ENCODE measurements around the gene ACTA2. TPM values are rescaled to one million over a fixed set of nuclear protein-coding genes. Genes with fewer than 3 reads are reported as not detected.
A peak's percentile ranks its signal among the peaks of the same experiment; 100 is the strongest.

The ACTA2 gene
- total RNA-seq, 1 donor from 2014 or later, result 2.4 TPM

GRCh38 chr10:88974012-88974411 lies 21.4 kb upstream of the ACTA2 start:
- Mint-ChIP-seq H3K27ac (no peak overlapping the region), H3K4me1 (peaks cover 15% of the 10 kb centered on the region), H3K9me3 (no peaks in the 10 kb centered on the region), H3K27me3 (no peaks in the 10 kb centered on the region), H3K36me3 (ENCODE audit: low read depth) (peaks cover 2% of the 10 kb centered on the region), H3K4me3 (peak overlapping the region; percentile 92)
- ChIA-PET CTCF (interaction anchor here (1.0 kb wide), 1 partner anchor 41 kb away, joined by 3 read pairs; no protein-coding TSS in a partner anchor), POLR2A (no interaction called here)
- no peak for ATAC-seq (ENCODE audit: low read depth)
- TF ChIP-seq CTCF (IDR thresholded peaks at IDR 0.05), result no peak
- no peak for DNase-seq
- intact Hi-C loops (cut with micrococcal nuclease), result loop anchor here (2.0 kb wide), 1 partner anchor 17 kb away; the partner anchor contains the start of gene FAS

GRCh38 chr10:88971221-88972061 lies 18.9 kb upstream of the ACTA2 start:
- no peak for TF ChIP-seq CTCF (IDR thresholded peaks at IDR 0.05)
- ChIA-PET CTCF (no interaction called here), POLR2A (interaction anchor here (0.6 kb wide), 1 partner anchor 110 kb away, joined by 3 read pairs; no protein-coding TSS in a partner anchor)
- no peak for DNase-seq
- Mint-ChIP-seq H3K4me3 (no peak overlapping the region), H3K9me3 (no peaks in the 10 kb centered on the region), H3K36me3 (ENCODE audit: low read depth) (peaks cover 2% of the 10 kb centered on the region), H3K27me3 (no peaks in the 10 kb centered on the region), H3K4me1 (peaks cover 15% of the 10 kb centered on the region), H3K27ac (no peak overlapping the region)
- intact Hi-C loops (cut with micrococcal nuclease), result no loop called here
- no peak for ATAC-seq (ENCODE audit: low read depth)

GRCh38 chr10:88968391-88968790 lies 15.8 kb upstream of the ACTA2 start:
- no peaks in the 10 kb centered on the region for H3K4me1 Mint-ChIP-seq
- TF ChIP-seq CTCF (IDR thresholded peaks at IDR 0.05), result no peak
- H3K36me3 Mint-ChIP-seq (ENCODE audit: low read depth), result no peaks in the 10 kb centered on the region
- H3K9me3 Mint-ChIP-seq, result no peaks in the 10 kb centered on the region
- no peaks in the 10 kb centered on the region for H3K27me3 Mint-ChIP-seq
- H3K27ac Mint-ChIP-seq, result no peak overlapping the region
- H3K4me3 Mint-ChIP-seq, result no peak overlapping the region
- intact Hi-C loops (cut with micrococcal nuclease), result no loop called here
- no peak for DNase-seq
- ChIA-PET CTCF (no interaction called here), POLR2A (no interaction called here)
- no peak for ATAC-seq (ENCODE audit: low read depth)

GRCh38 chr10:88966797-88967196 lies 14.2 kb upstream of the ACTA2 start:
- TF ChIP-seq CTCF (IDR thresholded peaks at IDR 0.05), result no peak
- ChIA-PET CTCF (no interaction called here), POLR2A (no interaction called here)
- Mint-ChIP-seq H3K9me3 (no peaks in the 10 kb centered on the region), H3K36me3 (ENCODE audit: low read depth) (no peaks in the 10 kb centered on the region), H3K4me3 (no peak overlapping the region), H3K27ac (no peak overlapping the region), H3K27me3 (no peaks in the 10 kb centered on the region), H3K4me1 (no peaks in the 10 kb centered on the region)
- ATAC-seq (ENCODE audit: low read depth) (no peak), DNase-seq (no peak)
- intact Hi-C loops (cut with micrococcal nuclease), result no loop called here

GRCh38 chr10:88964869-88965415 lies 12.4 kb upstream of the ACTA2 start:
- ChIA-PET POLR2A (no interaction called here), CTCF (no interaction called here)
- TF ChIP-seq CTCF (IDR thresholded peaks at IDR 0.05), result no peak
- no peak for ATAC-seq (ENCODE audit: low read depth)
- H3K27me3 Mint-ChIP-seq, result no peaks in the 10 kb centered on the region
- intact Hi-C loops (cut with micrococcal nuclease), result no loop called here
- H3K4me1 Mint-ChIP-seq, result no peaks in the 10 kb centered on the region
- DNase-seq, result no peak
- no peak overlapping the region for H3K4me3 Mint-ChIP-seq
- H3K36me3 Mint-ChIP-seq (ENCODE audit: low read depth), result no peaks in the 10 kb centered on the region
- H3K27ac Mint-ChIP-seq, result no peak overlapping the region
- no peaks in the 10 kb centered on the region for H3K9me3 Mint-ChIP-seq

Measured in activated B cell treated with CpG ODN at 0.5 μM for 24 hours (primary cell).